ENCODE results near the gene ATP2C2. TPM values are rescaled to one million over a fixed set of nuclear protein-coding genes. Genes with fewer than 3 reads are reported as not detected.

The ATP2C2 gene
- total RNA-seq, 1 experiment from 2014 or later = 4.3 TPM

DNA sequence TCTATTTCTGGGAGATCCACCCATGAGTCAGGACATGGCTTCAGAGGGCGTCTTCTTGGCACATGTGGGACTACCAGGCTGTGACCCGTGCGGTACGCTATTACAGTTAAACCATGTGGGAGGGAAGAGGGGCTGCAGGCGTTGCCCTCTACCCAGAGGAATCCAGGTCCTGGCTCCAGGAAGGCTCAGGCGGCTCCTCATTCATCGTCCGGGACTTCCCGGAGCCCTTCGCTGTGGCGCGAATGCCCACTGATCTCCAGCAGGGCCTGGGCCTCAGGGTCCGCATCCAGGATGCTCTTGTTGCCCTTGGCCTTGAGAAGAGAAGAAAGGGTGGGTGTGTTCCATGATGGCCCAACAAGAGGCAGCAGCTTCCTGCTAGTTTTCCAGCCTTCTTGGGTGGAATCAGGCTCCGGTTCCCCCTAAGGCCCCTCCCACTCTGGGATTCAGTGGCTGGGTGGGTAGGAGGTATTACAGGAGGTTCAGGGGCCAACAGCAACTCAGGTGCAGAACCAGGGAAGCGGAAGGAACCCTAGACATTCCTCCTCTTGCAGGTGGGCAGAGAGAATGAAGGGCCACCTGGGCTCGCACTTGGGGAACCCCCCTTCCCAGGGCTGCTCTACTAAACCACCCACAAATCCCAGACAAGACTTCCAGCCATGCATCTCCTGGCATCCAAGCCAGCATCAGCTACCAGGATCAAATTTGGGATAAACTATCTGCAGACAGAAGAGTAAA, 111.5 kb downstream of the ATP2C2 start:
- Mint-ChIP-seq H3K4me1 (no peaks in the 10 kb centered on the region), H3K9me3 (peaks cover 16% of the 10 kb centered on the region), H3K27me3 (ENCODE audit: low read depth) (no peaks in the 10 kb centered on the region), H3K36me3 (peaks cover 15% of the 10 kb centered on the region), H3K4me3 (no peak overlapping the region), H3K27ac (no peak overlapping the region)
- TF ChIP-seq NR3C1 (CRISPR knock-in tag; conservative IDR thresholded peaks at IDR 0.05; ENCODE audit: low read depth) (no peak), OVOL2 (CRISPR knock-in tag; IDR thresholded peaks at IDR 0.05; ENCODE audit: borderline replicate concordance) (no peak), ZNF219 (CRISPR knock-in tag; IDR thresholded peaks at IDR 0.05; ENCODE audit: borderline replicate concordance) (no peak), ZNF121 (CRISPR knock-in tag; IDR thresholded peaks at IDR 0.05) (no peak), ARID4B (CRISPR knock-in tag; IDR thresholded peaks at IDR 0.05; ENCODE audit: borderline replicate concordance) (no peak), USF2 (CRISPR knock-in tag; IDR thresholded peaks at IDR 0.05) (no peak), ZNF232 (CRISPR knock-in tag; IDR thresholded peaks at IDR 0.05) (no peak), ELF4 (CRISPR knock-in tag; IDR thresholded peaks at IDR 0.05; ENCODE audit: low read depth) (no peak), NR1H2 (CRISPR knock-in tag; IDR thresholded peaks at IDR 0.05) (no peak), ATF3 (CRISPR knock-in tag; conservative IDR thresholded peaks at IDR 0.05) (no peak), FOXJ3 (CRISPR knock-in tag; IDR thresholded peaks at IDR 0.05; ENCODE audit: borderline replicate concordance) (no peak), TEAD4 (CRISPR knock-in tag; IDR thresholded peaks at IDR 0.05) (no peak), IRF2 (CRISPR knock-in tag; IDR thresholded peaks at IDR 0.05; ENCODE audit: borderline replicate concordance, low read depth) (no peak), NFYB (CRISPR knock-in tag; conservative IDR thresholded peaks at IDR 0.05; ENCODE audit: low read depth) (no peak), USF1 (CRISPR knock-in tag; IDR thresholded peaks at IDR 0.05) (no peak)
- TF ChIP-seq, protein P1, sequence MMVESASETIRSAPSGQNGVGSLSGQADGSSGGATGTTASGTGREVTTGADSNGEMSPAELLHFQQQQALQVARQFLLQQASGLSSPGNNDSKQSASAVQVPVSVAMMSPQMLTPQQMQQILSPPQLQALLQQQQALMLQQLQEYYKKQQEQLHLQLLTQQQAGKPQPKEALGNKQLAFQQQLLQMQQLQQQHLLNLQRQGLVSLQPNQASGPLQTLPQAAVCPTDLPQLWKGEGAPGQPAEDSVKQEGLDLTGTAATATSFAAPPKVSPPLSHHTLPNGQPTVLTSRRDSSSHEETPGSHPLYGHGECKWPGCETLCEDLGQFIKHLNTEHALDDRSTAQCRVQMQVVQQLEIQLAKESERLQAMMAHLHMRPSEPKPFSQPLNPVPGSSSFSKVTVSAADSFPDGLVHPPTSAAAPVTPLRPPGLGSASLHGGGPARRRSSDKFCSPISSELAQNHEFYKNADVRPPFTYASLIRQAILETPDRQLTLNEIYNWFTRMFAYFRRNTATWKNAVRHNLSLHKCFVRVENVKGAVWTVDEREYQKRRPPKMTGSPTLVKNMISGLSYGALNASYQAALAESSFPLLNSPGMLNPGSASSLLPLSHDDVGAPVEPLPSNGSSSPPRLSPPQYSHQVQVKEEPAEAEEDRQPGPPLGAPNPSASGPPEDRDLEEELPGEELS (CRISPR knock-in tag; IDR thresholded peaks at IDR 0.05) = no peak
- ATAC-seq (no peak), DNase-seq (ENCODE audit: low spot score) (peak; percentile 8)
- ChIA-PET POLR2A (no interaction called here), CTCF (no interaction called here)

All from WTC11 (cell line).